GM21825 (cell line): Measurements from ENCODE around the gene RBBP6.
"Not testable (repeated sequence)": the region's sequence is repeated elsewhere in the genome, so short reads cannot be mapped to it uniquely, and the experiment has no call there.

Source experiments
- ATAC-seq: cut with Tn5 transposase; IDR thresholded peaks from one replicate; pipeline ENCODE4 v1.9.1; 2021; ENCODE audit warnings: mild to moderate bottlenecking, moderate library complexity; ENCODE audit not compliant: unreplicated experiment

Gene RBBP6

GRCh38 chr16:24562811-24563210 lies 23.4 kb downstream of the RBBP6 start:
- ATAC-seq = no peak

GRCh38 chr16:24568392-24568791 lies 29.0 kb downstream of the RBBP6 start:
- ATAC-seq = no peak

GRCh38 chr16:24571096-24571495 lies 31.7 kb downstream of the RBBP6 start:
- no peak for ATAC-seq

- ATAC-seq = no peak
These were observed 32.7 kb downstream of the RBBP6 start for GRCh38 chr16:24572069-24572468.

- ATAC-seq = no peak
These were observed 33.8 kb downstream of the RBBP6 start for GRCh38 chr16:24573141-24573540.

- not testable (repeated sequence) for ATAC-seq
These were observed 35.4 kb downstream of the RBBP6 start for GRCh38 chr16:24574515-24575485.

- not testable (repeated sequence) for ATAC-seq
These were observed 36.4 kb downstream of the RBBP6 start for GRCh38 chr16:24575791-24576190.

- no peak for ATAC-seq
These were observed 37.8 kb downstream of the RBBP6 start for GRCh38 chr16:24577167-24577566.

- ATAC-seq = no peak
These were observed 41.3 kb downstream of the RBBP6 start for GRCh38 chr16:24580665-24581064.

- ATAC-seq = no peak
These were observed 44.1 kb downstream of the RBBP6 start for GRCh38 chr16:24583494-24583893.

GRCh38 chr16:24589997-24590396 lies 50.6 kb downstream of the RBBP6 start:
- ATAC-seq = no peak

- ATAC-seq = no peak
These were observed 59.5 kb downstream of the RBBP6 start for GRCh38 chr16:24598777-24599437.

GRCh38 chr16:24609417-24609739 lies 70.0 kb downstream of the RBBP6 start:
- no peak for ATAC-seq

GRCh38 chr16:24609740-24610415 lies 70.5 kb downstream of the RBBP6 start:
- no peak for ATAC-seq

GRCh38 chr16:24610416-24610755 lies 71.0 kb downstream of the RBBP6 start:
- no peak for ATAC-seq

- no peak for ATAC-seq
These were observed 71.9 kb downstream of the RBBP6 start for GRCh38 chr16:24611310-24611709.

GRCh38 chr16:24612656-24613055 lies 73.3 kb downstream of the RBBP6 start:
- ATAC-seq = no peak

GRCh38 chr16:24613267-24613666 lies 73.9 kb downstream of the RBBP6 start:
- not testable (repeated sequence) for ATAC-seq

GRCh38 chr16:24617502-24617901 lies 78.1 kb downstream of the RBBP6 start:
- ATAC-seq = no peak
